ENCODE results near the gene KRT9.
"Not testable (repeated sequence)": the region's sequence is repeated elsewhere in the genome, so short reads cannot be mapped to it uniquely, and the experiment has no call there.

The KRT9 gene

GRCh38 chr17:41571561-41572434 is at the start of gene KRT9:
TSS of gene KRT9 (minus strand) at chr17:41572059. CDS start at chr17:41571992, 67 bp downstream.
- no peak for DNase-seq (ENCODE audit: low read depth)

- not testable (repeated sequence) for DNase-seq (ENCODE audit: low read depth)
Measured at GRCh38 chr17:41621435-41621817, 49.6 kb upstream of the KRT9 start.

DNA sequence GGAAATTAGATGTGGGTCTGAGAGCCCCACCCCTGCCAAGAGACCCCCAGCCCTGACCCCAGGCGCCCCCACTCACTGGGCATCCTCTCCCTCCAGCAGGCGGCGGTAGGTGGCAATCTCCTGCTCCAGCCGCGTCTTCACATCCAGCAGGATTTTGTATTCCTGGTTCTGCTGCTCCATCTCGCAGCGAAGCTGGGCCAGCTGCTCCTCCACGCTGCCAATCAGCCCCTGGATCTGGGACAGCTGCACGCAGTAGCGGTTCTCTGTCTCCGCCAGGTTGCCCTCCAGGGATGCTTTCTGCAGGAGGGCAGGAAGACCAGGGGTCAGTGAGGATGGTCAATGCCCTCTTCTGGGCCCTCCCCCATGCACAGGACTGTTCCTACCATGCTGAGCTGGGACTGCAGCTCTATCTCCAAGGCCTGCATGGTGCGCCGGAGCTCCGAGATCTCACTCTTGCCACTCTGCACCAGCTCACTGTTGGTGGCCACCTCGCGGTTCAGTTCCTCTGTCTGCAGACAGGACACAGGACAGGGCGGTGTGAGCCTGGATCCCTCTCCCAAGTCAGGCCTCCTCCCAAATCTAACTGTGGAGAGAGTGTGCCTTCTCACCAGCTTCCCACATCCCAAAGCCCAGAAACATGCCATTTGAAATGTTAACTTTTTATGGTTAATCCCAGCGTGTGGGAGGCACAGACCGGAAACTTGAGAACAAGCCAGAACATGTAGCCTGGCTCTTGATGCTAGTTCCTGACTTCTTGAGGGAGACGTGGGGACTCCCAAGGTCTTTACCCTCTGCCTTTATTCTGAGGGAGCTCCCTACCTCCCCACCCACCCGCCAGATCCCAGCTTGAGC is 49.0 kb upstream of the KRT9 start:
- peak; percentile 67 for DNase-seq (ENCODE audit: low read depth)

DNA sequence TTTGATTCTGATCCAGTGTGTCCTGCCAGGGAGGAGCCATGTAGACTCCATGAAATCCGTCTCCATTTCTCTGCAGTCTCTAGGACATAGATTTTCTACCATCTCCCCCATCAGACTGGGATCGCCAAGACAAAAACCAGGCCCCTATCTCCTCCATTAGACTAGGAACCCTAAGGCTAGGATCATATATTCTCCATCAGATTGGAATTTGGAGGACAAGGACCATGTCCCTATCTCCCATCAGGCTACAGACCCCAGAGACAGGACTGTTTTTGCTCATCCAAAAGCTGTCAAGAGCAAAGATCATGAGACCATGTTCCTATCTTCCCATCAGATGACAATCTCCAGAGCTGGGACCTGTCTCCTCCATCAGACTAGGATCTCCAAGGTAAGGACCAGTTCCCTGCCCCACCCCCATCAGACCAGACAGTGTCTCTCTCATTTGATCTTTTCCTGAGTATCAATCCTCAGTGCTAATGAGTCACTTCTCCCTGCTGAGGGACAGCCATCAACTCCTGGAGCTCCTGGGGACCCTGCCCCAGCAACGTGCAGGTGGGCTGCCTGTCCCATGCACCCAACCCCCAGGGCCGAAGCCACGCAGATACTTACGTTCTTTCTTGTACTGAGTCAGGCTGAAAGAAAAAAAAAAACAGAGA is 48.2 kb upstream of the KRT9 start:
- DNase-seq (ENCODE audit: low read depth): not testable (repeated sequence)

- no peak for DNase-seq (ENCODE audit: low read depth)
Measured at GRCh38 chr17:41619036-41619926, 47.4 kb upstream of the KRT9 start.

- no peak for DNase-seq (ENCODE audit: low read depth)
Measured at GRCh38 chr17:41618341-41619035, 46.6 kb upstream of the KRT9 start.

DNA sequence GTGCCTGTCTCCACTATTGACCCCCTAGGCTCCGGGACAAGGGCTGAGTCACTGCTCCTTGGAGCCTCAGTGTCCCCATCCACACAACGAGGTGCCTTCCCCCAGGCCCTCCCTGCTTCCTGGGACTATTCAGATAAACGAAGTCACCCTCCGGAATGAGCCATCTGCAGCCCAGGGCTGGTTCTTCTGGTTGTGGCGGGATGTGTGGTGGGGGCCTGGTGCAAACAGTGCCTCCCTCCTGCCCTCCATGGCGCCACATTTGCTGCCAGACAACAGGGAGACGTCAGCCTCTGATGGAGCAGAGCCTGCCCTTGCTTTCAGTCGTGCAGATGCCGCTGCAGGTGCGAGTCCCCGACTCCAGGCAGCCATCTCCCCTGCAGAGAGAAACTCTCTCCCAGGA is 45.8 kb upstream of the KRT9 start:
- no peak for DNase-seq (ENCODE audit: low read depth)

- DNase-seq (ENCODE audit: low read depth): no peak
Measured at GRCh38 chr17:41617136-41617535, 45.3 kb upstream of the KRT9 start.

GRCh38 chr17:41616486-41616885 is 44.6 kb upstream of the KRT9 start:
- not testable (repeated sequence) for DNase-seq (ENCODE audit: low read depth)

DNA sequence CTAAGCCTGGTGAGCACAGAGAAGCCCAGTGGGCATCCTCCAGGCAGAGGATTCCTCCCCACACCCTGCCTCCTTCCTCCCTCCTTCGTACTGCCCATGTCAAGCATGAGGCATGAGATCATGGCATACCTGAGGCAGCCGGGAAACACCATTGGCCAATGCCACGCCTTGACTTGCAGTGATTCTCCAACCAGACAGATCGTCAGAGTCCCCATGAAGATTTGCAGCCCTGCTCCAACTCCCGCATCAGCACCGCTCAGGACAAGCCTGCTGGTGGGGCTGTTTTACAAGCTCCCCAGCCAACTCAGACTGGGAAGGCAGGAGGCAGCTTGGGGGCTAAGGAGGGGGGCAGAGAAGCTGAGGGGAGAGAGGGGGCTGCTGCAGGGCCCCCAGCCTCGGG is 43.6 kb upstream of the KRT9 start:
- peak; percentile 18 for DNase-seq (ENCODE audit: low read depth)

DNA sequence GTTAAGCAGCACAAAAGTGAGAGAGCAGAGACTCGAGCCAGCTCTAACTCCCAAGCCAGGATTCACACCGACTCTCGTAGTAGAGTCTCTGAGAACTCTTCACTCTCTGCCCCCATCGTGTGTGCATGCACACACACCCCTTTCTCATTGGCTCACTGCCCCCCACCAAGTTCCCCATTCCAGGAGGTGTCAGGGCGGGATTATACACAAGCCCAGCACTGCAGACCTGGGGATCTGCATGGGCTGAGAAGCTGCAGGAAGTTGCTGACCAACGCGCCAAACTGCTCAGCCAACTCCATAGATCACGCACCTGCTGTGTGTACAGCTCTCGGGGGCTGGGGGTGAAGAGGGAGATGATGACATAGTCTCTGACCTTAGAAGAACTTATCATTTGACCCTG is 42.9 kb upstream of the KRT9 start:
- not testable (repeated sequence) for DNase-seq (ENCODE audit: low read depth)

- no peak for DNase-seq (ENCODE audit: low read depth)
Measured at GRCh38 chr17:41614098-41614497, 42.2 kb upstream of the KRT9 start.

- DNase-seq (ENCODE audit: low read depth): no peak
Measured at GRCh38 chr17:41613277-41614082, 41.6 kb upstream of the KRT9 start.

GRCh38 chr17:41612376-41613160 is 40.7 kb upstream of the KRT9 start, which contains the start of gene KRT16:
TSS of gene KRT16 (minus strand) at chr17:41612767. CDS start at chr17:41612688, 79 bp downstream.
- peak; percentile 73 for DNase-seq (ENCODE audit: low read depth)

- DNase-seq (ENCODE audit: low read depth): no peak
Measured at GRCh38 chr17:41610965-41611640, 39.2 kb upstream of the KRT9 start.

DNA sequence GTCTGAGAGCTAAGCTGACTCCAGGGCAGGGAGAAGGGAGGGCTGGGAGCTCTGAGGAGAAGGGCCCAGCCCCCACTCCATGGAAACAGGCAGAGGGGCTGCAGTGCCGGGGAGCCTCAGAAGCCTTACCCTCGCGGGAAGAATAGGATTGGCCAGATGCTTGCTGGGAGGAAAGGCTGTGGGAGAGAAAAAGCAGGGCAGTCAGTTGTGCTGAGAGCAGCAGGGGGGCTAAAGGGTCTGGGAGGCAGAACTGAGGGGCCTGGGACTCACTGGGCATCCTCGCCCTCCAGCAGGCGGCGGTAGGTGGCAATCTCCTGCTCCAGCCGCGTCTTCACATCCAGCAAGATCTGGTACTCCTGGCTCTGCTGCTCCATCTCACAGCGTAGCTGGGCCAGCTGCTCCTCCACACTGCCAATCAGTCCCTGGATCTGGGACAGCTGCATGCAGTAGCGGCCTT is 38.2 kb upstream of the KRT9 start:
- not testable (repeated sequence) for DNase-seq (ENCODE audit: low read depth)

DNA sequence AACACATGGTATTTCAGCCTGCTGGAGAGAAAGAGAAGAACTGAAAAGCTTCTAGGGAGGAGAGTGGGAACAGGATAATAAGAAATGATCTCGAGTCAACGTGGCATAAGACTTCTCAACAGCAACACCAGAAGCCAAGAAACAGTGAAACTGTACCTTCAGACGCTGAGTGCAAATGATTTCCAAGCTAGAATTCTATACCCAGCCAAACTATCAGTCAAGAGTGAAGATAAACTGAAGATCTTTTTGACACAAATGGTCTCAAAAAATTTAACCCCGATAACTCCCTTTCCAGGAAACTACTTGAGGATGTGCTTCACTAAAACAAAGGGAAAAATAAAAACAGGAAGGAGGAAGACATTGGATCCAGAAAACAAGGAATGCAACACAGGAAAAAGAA is 35.1 kb upstream of the KRT9 start:
- not testable (repeated sequence) for DNase-seq (ENCODE audit: low read depth)

GRCh38 chr17:41602524-41602923 is 30.7 kb upstream of the KRT9 start:
- DNase-seq (ENCODE audit: low read depth): no peak

All from EH (cell line).